Measurements from ENCODE around the gene CHST3. TPM values are rescaled to one million over a fixed set of nuclear protein-coding genes. Genes with fewer than 3 reads are reported as not detected.
"Not testable (repeated sequence)": the region's sequence is repeated elsewhere in the genome, so short reads cannot be mapped to it uniquely, and the experiment has no call there.

The CHST3 gene
- polyA plus RNA-seq, 4 donors, result 0.22 to 7.7 (median 2.5) TPM

DNA sequence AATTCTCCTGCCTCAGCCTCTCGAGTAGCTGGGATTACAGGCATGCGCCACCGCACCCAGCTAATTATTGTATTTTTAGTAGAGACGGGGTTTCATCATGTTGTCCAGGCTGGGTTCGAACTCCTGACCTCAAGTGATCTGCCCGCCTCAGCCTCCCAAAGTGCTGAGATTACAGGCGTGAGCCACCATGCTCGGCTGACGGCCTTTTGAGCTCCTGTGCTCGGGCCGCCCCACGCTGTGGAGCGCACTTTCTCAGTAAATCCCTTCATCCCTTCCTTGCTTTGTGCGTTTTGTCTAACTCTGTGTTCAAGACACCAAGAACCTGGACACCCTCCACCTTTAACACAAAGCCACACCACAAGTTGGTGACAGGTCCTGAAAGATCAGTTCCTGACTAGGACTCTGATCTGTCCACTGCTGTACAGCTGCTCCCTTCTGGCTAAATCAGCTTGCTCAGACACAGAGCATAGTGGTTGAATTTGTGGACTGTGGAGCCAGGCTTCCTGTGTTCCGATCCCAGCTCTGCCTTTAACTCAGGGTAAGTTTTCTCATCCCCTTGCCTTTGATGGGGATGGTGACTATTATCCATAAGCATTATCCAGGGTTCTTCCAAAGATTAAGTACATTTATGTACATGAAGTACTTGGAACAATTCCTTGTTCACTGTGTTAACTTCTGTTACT is 20.1 kb downstream of the CHST3 start:
- Histone ChIP-seq H3K27ac (ENCODE audit: low read depth in 1 of 3, low read length in 2 of 3) (no peak overlapping the region), H3K4me1 (ENCODE audit: control insufficient read depth in 3 of 3, insufficient read depth in 2 of 3, low read depth in 1 of 3, low read length in 2 of 3) (peaks cover 0 to 12% (median 7%) of the 10 kb centered on the region in 3 donors), H3K4me3 (ENCODE audit: low read depth in 1 of 3, low read length in 3 of 3) (no peak overlapping the region), H3K36me3 (ENCODE audit: control insufficient read depth in 3 of 3, insufficient read depth in 2 of 3, low read depth in 1 of 3, low read length in 3 of 3) (no peaks in the 10 kb centered on the region), H3K9me3 (ENCODE audit: control insufficient read depth in 2 of 2, insufficient read depth in 1 of 2, low read depth in 1 of 2, low read length in 1 of 2) (peaks cover 0 to 3% of the 10 kb centered on the region in 2 donors), H3K27me3 (ENCODE audit: control insufficient read depth in 3 of 3, insufficient read depth in 3 of 3, low read length in 3 of 3) (no peaks in the 10 kb centered on the region)
- FAIRE-seq (no peak), DNase-seq (no peak)
- WGBS, 3 donors, result 85 to 93% (median 90%) methylated on average over 15 of the region's 15 CpGs

- Histone ChIP-seq H3K27ac (ENCODE audit: low read depth in 1 of 3, low read length in 2 of 3) (peak overlapping the region in 1 of 3 donors; percentile 78), H3K4me1 (ENCODE audit: control insufficient read depth in 3 of 3, insufficient read depth in 2 of 3, low read depth in 1 of 3, low read length in 2 of 3) (peaks cover 0 to 12% (median 7%) of the 10 kb centered on the region in 3 donors), H3K27me3 (ENCODE audit: control insufficient read depth in 3 of 3, insufficient read depth in 3 of 3, low read length in 3 of 3) (no peaks in the 10 kb centered on the region), H3K36me3 (ENCODE audit: control insufficient read depth in 3 of 3, insufficient read depth in 2 of 3, low read depth in 1 of 3, low read length in 3 of 3) (no peaks in the 10 kb centered on the region), H3K9me3 (ENCODE audit: control insufficient read depth in 2 of 2, insufficient read depth in 1 of 2, low read depth in 1 of 2, low read length in 1 of 2) (peaks cover 0 to 3% of the 10 kb centered on the region in 2 donors), H3K4me3 (ENCODE audit: low read depth in 1 of 3, low read length in 3 of 3) (no peak overlapping the region)
- no peak for FAIRE-seq
- WGBS, 3 donors, result 70 to 81% (median 75%) methylated on average over 9 of the region's 9 CpGs
- DNase-seq, result no peak
Observed at GRCh38 chr10:71984809-71985388, 20.7 kb downstream of the CHST3 start.

- FAIRE-seq (no peak), DNase-seq (no peak)
- H3K9me3 ChIP-seq (ENCODE audit: control insufficient read depth in 2 of 2, insufficient read depth in 1 of 2, low read depth in 1 of 2, low read length in 1 of 2), result peaks cover 0 to 9% of the 10 kb centered on the region in 2 donors
- 63 to 71% (median 66%) methylated on average over 4 of the region's 4 CpGs for WGBS, 3 donors
- no peaks in the 10 kb centered on the region for H3K36me3 ChIP-seq (ENCODE audit: control insufficient read depth in 3 of 3, insufficient read depth in 2 of 3, low read depth in 1 of 3, low read length in 3 of 3)
- H3K4me1 ChIP-seq (ENCODE audit: control insufficient read depth in 3 of 3, insufficient read depth in 2 of 3, low read depth in 1 of 3, low read length in 2 of 3), result peaks cover 0 to 12% (median 7%) of the 10 kb centered on the region in 3 donors
- peak overlapping the region in 1 of 3 donors; percentile 87 for H3K27ac ChIP-seq (ENCODE audit: low read depth in 1 of 3, low read length in 2 of 3)
- H3K4me3 ChIP-seq (ENCODE audit: low read depth in 1 of 3, low read length in 3 of 3), result no peak overlapping the region
- H3K27me3 ChIP-seq (ENCODE audit: control insufficient read depth in 3 of 3, insufficient read depth in 3 of 3, low read length in 3 of 3), result no peaks in the 10 kb centered on the region
Observed at GRCh38 chr10:71985542-71986250, 21.5 kb downstream of the CHST3 start.

GRCh38 chr10:71988895-71989294 is 24.7 kb downstream of the CHST3 start:
- H3K9me3 ChIP-seq (ENCODE audit: control insufficient read depth in 2 of 2, insufficient read depth in 1 of 2, low read depth in 1 of 2, low read length in 1 of 2); H3K27me3 ChIP-seq (ENCODE audit: control insufficient read depth in 3 of 3, insufficient read depth in 3 of 3, low read length in 3 of 3); H3K36me3 ChIP-seq (ENCODE audit: control insufficient read depth in 3 of 3, insufficient read depth in 2 of 3, low read depth in 1 of 3, low read length in 3 of 3); FAIRE-seq; H3K27ac ChIP-seq (ENCODE audit: low read depth in 1 of 3, low read length in 2 of 3); H3K4me3 ChIP-seq (ENCODE audit: low read depth in 1 of 3, low read length in 3 of 3); DNase-seq: not testable (repeated sequence)
- 88 to 94% (median 91%) methylated on average over 6 of the region's 6 CpGs for WGBS, 3 donors
- peaks cover 0 to 12% (median 7%) of the 10 kb centered on the region in 3 donors for H3K4me1 ChIP-seq (ENCODE audit: control insufficient read depth in 3 of 3, insufficient read depth in 2 of 3, low read depth in 1 of 3, low read length in 2 of 3)

- no peaks in the 10 kb centered on the region for H3K36me3 ChIP-seq (ENCODE audit: control insufficient read depth in 3 of 3, insufficient read depth in 2 of 3, low read depth in 1 of 3, low read length in 3 of 3)
- H3K27ac ChIP-seq (ENCODE audit: low read depth in 1 of 3, low read length in 2 of 3), result no peak overlapping the region
- H3K27me3 ChIP-seq (ENCODE audit: control insufficient read depth in 3 of 3, insufficient read depth in 3 of 3, low read length in 3 of 3), result no peaks in the 10 kb centered on the region
- peaks cover 0 to 9% of the 10 kb centered on the region in 2 donors for H3K9me3 ChIP-seq (ENCODE audit: control insufficient read depth in 2 of 2, insufficient read depth in 1 of 2, low read depth in 1 of 2, low read length in 1 of 2)
- FAIRE-seq (no peak), DNase-seq (peak in 1 of 2 donors; percentile 31)
- no peak overlapping the region for H3K4me3 ChIP-seq (ENCODE audit: low read depth in 1 of 3, low read length in 3 of 3)
- WGBS, 3 donors, result 51 to 75% (median 54%) methylated on average over 6 of the region's 6 CpGs
- H3K4me1 ChIP-seq (ENCODE audit: control insufficient read depth in 3 of 3, insufficient read depth in 2 of 3, low read depth in 1 of 3, low read length in 2 of 3), result peaks cover 0 to 11% (median 7%) of the 10 kb centered on the region in 3 donors
Observed at GRCh38 chr10:71989661-71990454, 25.7 kb downstream of the CHST3 start.

GRCh38 chr10:71990706-71991269 is 26.6 kb downstream of the CHST3 start:
- FAIRE-seq, result no peak
- no peak for DNase-seq
- Histone ChIP-seq H3K36me3 (ENCODE audit: control insufficient read depth in 3 of 3, insufficient read depth in 2 of 3, low read depth in 1 of 3, low read length in 3 of 3) (no peaks in the 10 kb centered on the region), H3K27me3 (ENCODE audit: control insufficient read depth in 3 of 3, insufficient read depth in 3 of 3, low read length in 3 of 3) (no peaks in the 10 kb centered on the region), H3K9me3 (ENCODE audit: control insufficient read depth in 2 of 2, insufficient read depth in 1 of 2, low read depth in 1 of 2, low read length in 1 of 2) (peaks cover 0 to 9% of the 10 kb centered on the region in 2 donors), H3K4me1 (ENCODE audit: control insufficient read depth in 3 of 3, insufficient read depth in 2 of 3, low read depth in 1 of 3, low read length in 2 of 3) (peaks cover 0 to 9% (median 7%) of the 10 kb centered on the region in 3 donors), H3K27ac (ENCODE audit: low read depth in 1 of 3, low read length in 2 of 3) (no peak overlapping the region), H3K4me3 (ENCODE audit: low read depth in 1 of 3, low read length in 3 of 3) (no peak overlapping the region)
- WGBS, 3 donors, result 92 to 97% (median 93%) methylated on average over 7 of the region's 7 CpGs

- H3K27me3 ChIP-seq (ENCODE audit: control insufficient read depth in 3 of 3, insufficient read depth in 3 of 3, low read length in 3 of 3), result no peaks in the 10 kb centered on the region
- no peaks in the 10 kb centered on the region for H3K36me3 ChIP-seq (ENCODE audit: control insufficient read depth in 3 of 3, insufficient read depth in 2 of 3, low read depth in 1 of 3, low read length in 3 of 3)
- peaks cover 0 to under 1% of the 10 kb centered on the region in 2 donors for H3K9me3 ChIP-seq (ENCODE audit: control insufficient read depth in 2 of 2, insufficient read depth in 1 of 2, low read depth in 1 of 2, low read length in 1 of 2)
- H3K4me3 ChIP-seq (ENCODE audit: low read depth in 1 of 3, low read length in 3 of 3), result no peak overlapping the region
- WGBS, 3 donors, result 90 to 97% (median 92%) methylated on average over 3 of the region's 3 CpGs
- H3K27ac ChIP-seq (ENCODE audit: low read depth in 1 of 3, low read length in 2 of 3), result no peak overlapping the region
- peaks cover 0 to 14% (median 4%) of the 10 kb centered on the region in 3 donors for H3K4me1 ChIP-seq (ENCODE audit: control insufficient read depth in 3 of 3, insufficient read depth in 2 of 3, low read depth in 1 of 3, low read length in 2 of 3)
- no peak for FAIRE-seq
- no peak for DNase-seq
Observed at GRCh38 chr10:71995449-71995848, 31.3 kb downstream of the CHST3 start.
